DMS53 (cell line): ENCODE results near the gene SEBOX.
"Not testable (repeated sequence)": the region's sequence is repeated elsewhere in the genome, so short reads cannot be mapped to it uniquely, and the experiment has no call there.

Source experiments
- DNase-seq: peaks from one replicate; lab custom pipeline; 2025; lab: John Stamatoyannopoulos, UW

The SEBOX gene

GRCh38 chr17:28340374-28340773 is 24.6 kb downstream of the SEBOX start:
- no peak for DNase-seq

DNA sequence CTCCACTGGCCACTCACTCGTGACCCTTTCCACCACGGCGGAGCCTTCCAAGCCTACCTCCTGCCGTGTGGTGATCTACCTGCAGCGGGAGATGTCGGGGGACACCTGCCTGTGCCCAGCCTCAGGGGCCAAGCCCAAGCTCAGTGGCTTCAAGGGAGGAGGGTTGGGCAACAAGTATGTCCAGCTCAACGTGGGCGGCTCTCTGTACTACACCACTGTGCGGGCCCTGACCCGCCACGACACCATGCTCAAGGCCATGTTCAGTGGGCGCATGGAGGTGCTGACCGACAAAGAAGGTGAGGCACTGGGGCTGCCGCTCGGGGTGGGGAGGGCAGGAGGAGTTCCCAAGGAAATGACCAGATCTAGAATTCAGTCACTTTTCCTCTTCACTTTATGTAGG is 25.6 kb downstream of the SEBOX start:
- DNase-seq = no peak

DNA sequence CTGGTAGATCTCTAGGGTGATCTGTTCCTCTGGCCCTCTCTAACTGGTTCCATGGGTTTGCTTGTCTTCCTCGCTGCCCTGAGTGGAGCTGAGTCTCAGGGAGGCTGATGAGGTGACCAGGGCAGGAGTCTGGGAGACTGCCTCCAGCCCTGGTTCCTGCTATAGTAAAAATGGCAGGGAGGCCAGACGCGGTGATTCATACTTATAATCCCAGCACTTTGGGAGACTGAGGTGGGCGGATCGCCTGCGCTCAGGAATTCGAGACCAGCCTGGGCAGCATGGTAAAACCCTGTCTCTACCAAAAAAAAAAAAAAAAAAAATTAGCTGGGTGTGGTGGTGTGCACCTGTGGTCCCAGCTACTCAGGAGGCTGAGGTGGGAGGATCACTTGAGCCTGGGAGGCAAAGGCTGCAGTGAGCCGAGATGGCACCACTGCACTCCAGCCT is 26.2 kb downstream of the SEBOX start:
- DNase-seq = not testable (repeated sequence)

- DNase-seq = no peak
Observed at GRCh38 chr17:28338056-28338768, 26.8 kb downstream of the SEBOX start.

DNA sequence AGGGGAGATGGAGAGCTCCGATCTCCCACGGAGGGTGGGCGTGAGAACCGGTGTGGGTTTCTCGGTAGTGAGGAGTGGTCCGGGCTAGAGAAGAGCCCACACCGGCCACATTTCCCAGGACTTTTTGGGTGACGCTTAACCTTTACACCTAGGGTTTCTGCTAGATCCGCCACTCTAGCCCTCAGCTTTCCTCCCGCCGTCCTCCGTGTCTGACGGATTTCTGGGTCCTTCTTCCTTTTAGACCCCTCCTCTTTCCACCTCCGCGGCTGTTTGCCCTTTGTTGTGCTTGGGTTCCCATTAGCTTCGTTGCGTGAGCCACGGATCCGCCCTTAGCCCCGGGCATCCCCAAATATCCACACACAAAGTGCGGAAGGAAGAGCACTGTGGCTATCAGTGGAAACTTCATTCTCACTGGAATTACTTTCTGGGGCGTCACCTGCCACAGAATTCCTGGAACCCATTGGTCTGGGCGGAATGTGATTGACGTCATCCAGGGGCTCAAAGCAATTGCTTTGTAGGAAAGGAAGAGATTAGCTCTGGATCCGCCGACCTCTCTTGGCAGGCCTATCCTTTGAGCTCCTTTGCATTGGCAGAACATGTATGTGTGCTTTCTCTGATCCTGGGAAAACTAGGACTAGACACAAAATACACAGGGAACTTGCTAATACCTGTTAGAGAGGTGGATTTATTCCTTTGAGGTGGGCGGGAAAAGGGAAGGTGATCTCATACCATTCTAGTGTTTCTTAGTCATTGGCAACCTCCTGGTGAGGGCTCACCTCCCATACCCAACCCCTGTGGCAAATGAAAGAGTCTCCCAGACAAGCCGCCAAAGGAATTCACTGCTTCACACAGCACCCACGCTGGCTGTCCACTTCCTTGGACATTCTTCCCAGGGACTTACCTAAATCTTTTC is 28.8 kb downstream of the SEBOX start:
- peak; percentile 72 for DNase-seq

DNA sequence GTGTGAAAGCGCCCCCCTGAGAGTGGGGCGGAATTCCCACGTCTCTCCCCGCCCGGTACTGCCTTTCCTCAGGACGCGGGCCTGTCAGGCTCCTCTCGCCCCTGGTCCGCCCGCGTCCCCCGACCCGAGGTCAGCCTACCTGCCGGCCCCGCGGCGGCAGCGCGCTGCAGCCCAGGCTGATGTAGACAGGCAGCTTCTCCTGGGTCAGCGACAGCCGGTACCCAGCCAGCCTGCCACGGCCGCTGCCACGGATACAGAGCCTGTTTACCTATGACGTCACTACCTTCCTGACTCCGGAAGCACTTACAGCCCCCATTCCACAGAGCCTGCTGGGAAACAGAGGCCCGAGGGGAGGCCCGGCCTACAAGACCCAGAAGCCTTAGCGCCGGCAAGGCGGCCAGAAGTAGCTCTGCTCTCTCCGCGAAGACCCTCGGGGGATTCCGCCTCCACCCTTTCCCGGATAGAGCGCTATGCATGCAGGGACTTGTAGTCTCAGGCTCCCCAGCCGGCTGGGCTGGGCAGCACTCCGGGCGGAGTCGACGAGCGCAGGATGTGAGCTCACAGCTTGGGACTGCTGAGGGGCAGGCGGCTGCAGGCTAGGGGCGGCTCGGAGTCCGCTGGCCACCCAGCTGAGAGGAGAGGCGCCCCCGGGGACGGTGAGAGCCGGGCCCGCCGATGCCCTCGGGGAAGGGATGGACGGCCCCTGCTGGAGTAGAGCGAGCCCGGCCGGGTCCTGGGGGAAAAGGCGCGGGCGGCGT is 29.6 kb downstream of the SEBOX start, which contains the start of the genes IFT20 and TNFAIP1:
IFT20 (minus strand) TSS at position 272 of the 758 bp plus-strand sequence. CDS start 3,487 bp downstream, outside the sequence.
TNFAIP1 (plus strand) TSS at position 561 of the 758 bp plus-strand sequence. CDS start 3,761 bp downstream, outside the sequence.
- peak; percentile 99 for DNase-seq

DNA sequence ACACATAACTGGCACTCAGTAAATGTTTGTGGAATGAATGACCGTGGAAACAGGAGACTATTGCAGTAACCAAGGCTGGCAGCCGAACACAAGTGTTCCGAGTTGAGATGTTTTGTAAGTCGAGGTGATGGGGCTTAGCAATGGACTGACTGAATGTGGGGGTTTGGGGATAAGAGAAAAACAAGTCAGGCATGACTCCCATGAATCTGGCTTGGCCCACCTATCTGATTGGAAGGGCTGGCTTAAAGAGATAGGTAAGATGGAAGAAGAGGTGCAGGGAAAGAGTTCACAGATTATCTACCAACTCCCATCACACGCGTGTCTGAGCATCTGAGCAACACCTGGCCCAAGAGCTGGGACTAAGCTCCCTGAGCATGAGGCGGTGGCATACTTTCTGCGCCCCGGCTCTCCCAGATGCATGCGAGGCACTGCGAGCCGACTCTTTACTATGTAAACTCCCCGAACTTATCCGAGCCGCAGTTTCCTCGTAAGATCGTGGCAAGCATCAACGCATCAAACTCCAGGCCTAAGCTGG is 30.3 kb downstream of the SEBOX start:
- peak; percentile 69 for DNase-seq

DNA sequence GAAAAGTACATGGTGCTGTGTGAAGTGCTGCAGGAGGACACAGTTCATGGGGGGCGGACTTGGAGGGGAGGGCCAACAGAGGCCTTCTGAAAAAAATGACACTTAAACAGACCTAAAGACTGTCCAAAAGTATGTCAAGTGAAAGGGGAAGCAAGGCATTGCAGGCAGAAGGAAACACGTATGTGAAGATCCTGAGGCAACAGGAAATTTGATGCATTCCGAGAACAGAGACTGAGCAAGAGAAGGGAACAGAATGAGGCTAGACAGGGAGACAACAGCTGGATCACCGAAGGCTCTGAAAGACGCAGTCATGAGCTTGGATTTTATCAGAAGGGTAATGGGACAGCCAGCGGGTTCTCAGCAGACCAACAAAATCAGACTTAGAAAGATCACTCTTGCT is 30.8 kb downstream of the SEBOX start:
- no peak for DNase-seq

DNA sequence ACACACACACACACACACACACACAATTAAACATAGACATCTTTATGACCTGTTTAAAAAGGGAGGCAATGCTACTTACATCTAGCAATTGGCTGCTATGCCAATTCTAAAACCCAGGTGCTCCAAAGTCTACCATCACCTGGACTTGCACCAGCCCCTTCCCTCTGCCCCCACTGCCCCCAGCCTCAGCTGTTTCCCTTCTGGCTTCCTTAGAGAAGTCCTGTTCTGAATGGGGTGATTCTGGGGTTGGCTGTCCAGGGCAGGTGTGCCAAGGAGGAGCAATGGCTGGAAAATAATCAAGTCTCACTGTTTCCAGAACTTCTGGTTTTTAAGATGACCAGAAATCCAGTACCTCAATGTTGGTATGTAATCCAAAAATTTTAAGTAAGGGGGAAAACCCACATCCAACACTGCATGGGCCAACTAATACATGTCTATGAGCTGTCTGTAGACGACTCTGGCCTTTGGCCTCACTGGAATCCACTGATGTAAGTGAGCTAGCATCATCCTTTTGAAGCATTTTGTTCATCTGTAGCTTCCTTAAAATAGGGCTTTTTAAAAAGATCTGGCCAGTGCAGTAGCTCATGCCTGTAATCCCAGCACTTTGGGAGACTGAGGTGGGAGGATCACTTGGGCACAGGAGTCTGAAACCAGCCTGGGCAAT is 31.8 kb downstream of the SEBOX start:
- DNase-seq = no peak

- no peak for DNase-seq
Observed at GRCh38 chr17:28331891-28332420, 33.0 kb downstream of the SEBOX start.

DNA sequence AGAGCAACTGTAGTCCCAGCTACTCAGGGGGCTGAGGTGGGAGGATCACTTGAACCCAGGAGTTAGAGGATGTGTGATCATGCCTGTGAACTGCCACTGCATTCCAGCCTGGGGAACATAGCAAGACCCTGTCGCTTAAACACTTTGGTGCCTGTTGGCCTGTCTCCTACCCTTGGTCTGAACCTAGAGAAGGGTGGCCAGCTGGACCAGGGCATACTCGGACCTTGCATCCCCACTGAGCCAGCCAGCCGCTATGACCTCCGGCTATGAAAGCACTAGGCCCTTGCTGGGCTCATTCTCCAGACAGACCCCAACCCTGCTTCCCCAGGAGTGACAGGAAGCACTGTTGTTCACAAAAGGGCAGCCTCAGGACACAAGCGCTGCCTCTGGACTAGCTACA is 34.3 kb downstream of the SEBOX start:
- no peak for DNase-seq

DNA sequence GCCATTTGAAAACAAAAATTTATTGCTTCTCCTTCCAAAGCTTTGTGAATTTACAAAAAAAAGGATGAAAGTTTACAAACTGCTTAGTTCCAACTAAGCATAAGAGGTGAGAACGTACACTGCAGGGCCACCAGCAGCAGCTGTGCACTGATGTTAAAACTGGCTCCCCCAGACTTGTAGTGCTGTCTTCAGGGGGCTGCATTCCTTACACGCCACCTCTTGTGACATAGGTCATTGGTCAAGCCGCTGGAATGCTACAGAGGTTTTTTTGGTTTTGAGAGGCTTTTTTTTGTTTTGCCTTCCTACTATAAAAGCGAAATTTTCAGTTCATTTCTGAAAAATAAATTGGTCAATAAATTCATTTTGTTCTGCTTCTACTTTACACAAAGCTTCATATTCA is 36.7 kb downstream of the SEBOX start:
- no peak for DNase-seq

DNA sequence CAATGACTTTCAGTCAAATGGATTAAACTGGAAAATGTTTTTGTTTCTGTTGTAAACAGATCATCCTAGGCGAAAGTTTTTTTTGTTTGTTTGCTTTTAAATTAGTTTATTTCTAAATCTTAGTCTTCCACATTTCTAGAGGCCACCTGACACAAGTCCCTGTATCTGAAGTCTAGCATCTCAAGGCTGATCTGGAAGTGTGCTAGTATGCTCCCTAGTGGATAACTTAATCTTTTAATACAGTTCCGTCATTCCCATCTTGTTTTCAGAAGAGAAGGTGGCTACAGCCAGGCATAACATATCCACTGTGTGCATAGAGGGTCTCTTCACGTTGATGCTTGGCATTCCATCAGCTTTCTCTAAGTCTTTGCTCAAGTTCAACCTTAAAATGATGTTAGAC is 37.3 kb downstream of the SEBOX start:
- DNase-seq = no peak

DNA sequence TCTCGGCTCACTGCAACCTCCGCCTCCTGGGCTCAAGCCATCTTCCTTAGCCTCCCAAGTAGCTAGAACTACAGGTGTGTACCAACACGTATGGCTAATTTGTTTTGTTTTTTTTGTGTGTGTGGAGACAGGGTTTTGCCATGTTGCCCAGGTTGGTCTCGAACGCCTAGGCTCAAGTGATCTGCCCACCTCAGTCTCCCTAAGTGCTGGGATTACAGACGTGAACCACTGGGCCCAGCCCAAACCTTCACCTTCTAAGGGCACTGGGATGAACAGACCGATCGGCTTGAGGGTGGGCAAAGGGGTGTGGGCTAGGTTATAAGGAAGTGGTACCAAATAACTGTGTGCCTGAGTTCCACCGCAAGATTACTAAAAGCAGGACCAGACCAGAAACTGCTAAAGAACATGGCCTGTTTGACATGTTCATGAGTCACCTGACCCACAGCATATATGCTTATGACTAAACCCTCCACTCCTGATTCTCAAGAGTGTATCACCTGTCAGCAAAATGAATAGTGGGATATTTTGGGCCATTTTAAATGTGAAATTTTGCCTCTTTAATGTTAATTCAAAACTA is 37.9 kb downstream of the SEBOX start:
- peak; percentile 53 for DNase-seq

DNA sequence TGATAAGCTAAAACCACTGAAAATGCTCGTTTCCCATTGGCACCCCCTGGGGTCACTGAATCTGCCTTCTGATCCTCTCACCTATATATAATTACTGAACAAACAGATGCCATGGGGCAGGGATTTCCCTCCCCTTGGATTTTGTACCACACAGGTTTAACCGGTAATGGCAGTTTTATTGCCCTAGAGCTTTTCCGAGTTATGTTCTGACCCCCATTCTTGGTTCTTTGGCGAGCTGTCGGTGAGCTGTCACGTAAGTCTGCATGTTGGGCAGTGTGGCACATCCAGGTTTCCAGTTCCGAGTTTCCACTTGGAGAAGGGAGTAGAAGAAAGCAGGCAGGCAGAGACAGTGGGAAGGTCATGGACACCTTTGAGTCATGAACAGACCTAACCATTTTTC is 38.9 kb downstream of the SEBOX start:
- peak; percentile 68 for DNase-seq

DNA sequence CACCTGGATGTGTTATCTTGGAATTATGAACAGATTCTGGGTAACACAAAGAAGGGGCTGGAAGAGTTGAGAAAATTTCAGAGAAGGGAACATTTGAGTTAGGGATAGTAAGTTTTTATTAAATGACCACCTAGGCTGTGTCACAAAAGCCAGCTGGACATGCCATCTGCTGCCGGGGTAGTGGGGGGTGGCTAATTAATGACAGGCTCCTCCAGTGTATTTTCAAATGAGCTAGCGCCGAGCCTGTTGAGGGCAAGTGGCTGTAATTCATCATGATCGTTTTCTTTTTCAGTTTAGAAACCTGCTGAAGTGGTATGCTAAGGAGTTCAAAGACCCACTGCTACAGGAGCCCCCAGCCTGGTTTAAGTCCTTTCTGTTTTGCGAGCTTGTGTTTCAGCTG is 39.8 kb downstream of the SEBOX start:
- DNase-seq = no peak

DNA sequence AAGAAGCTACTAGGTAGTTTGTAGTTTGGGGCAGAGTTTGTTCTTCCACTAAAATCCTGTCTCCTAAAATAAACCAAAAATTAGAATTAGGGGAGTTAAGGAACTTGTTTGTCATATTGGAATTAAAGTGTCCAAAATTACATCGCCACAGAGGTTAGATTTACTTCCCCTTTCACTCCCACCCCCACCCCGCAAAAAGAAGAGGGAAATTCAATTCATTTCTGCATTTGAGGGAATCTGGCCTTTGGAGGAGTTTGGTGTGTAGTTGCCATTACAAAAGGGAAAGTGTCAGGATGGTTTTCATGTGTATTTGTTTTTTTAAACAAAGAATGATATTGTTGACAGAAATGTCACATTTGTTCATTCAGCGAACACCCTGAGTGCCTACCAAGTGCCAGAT is 40.2 kb downstream of the SEBOX start:
- no peak for DNase-seq

- DNase-seq = no peak
Observed at GRCh38 chr17:28324267-28324745, 40.7 kb downstream of the SEBOX start.

DNA sequence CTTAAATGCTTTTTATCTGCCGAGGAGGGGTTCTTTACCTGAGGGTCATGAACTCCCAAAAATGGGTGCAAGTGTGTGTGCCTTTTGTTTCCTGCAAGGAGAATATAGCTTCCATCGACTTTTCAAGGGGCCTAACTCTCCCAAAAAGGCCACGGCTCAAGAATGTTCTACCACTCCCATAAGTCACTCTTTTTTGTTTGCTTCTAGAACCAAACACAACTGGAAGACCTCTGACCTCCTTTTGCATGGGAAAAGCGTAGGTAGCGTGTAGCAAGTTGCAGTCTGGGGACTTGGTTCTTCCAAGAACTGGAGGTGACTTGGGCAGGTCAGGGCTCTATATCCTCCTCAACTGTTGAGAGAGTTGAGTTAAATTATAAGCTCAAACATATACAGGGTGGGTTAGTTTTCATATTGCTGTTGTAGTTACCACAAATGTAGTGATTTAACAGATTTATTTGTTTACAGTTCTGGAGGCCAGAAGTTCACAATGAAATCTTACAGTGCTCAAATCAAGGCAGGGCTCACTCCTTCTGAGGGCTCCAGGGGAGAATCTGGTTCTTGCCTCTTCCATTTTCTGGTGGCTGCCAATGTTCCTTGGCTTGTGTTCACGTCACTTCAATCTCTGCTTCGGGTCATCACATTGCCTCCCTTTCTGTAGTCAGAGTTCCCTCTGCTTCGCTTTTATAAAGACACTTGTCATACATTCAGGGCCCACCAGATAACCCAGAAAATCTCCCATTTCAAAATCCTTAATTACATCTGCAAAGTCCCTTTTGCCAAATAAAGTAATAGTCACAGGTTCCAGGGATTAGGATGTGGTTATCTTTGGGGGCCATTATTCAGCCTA is 44.6 kb downstream of the SEBOX start:
- no peak for DNase-seq

- peak; percentile 60 for DNase-seq
Observed at GRCh38 chr17:28319598-28319935, 45.4 kb downstream of the SEBOX start.
